ELF-1 (cell line): ENCODE measurements around the gene ADIG.
"Not testable (repeated sequence)": the region's sequence is repeated elsewhere in the genome, so short reads cannot be mapped to it uniquely, and the experiment has no call there.

Experiments used
- DNase-seq: peaks from one replicate; pipeline ENCODE4 v3.0.0-alpha.2; 2016; ENCODE audit warnings: low read depth, low spot score

The ADIG gene

GRCh38 chr20:38569747-38570525, 11.1 kb upstream of the ADIG start:
- DNase-seq, result no peak

- no peak for DNase-seq
Observed at GRCh38 chr20:38573413-38573812, 7.6 kb upstream of the ADIG start.

- no peak for DNase-seq
Observed at GRCh38 chr20:38579219-38579910, 1.6 kb upstream of the ADIG start.

DNA sequence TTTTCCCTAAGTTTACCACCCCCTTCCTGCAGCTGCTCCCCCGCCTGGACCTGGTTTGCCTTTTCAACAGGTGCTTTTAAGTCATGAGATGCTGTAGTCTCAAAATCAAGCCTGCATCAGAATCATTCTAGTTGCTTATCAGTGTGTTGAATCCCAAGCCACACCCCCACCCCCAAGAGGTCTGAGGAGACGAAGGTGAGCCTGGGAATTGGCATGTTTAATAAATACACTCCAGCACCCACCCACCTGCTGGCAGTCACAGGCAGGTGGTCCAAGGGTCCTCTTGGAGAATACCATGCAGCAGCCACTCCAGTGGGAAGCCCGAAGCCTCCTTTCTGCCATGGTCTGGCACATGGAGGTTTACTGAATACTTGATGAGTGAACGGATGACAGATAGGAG, 1.1 kb upstream of the ADIG start:
- DNase-seq, result no peak

GRCh38 chr20:38581830-38582358, 897 bp downstream of the ADIG start:
- peak; percentile 48 for DNase-seq

DNA sequence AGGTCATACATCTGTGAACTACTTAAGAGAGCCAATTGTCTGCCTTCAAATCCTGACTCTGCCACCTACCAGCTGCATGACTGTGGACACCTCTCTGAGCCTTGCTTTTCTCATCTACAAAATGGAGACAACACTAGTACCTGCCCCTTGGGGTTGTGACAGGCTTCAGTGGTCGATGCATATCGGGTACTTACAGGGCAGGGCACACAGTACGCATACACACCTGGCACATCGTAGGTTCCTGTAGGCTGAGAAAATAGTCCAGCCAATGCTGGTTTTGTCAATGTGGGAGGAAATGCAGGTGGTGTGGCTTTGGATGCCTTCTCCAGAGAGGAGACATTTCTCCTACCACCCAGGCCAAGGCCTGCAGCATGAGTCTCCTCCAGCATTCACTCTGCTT, 2.3 kb downstream of the ADIG start:
- no peak for DNase-seq

DNA sequence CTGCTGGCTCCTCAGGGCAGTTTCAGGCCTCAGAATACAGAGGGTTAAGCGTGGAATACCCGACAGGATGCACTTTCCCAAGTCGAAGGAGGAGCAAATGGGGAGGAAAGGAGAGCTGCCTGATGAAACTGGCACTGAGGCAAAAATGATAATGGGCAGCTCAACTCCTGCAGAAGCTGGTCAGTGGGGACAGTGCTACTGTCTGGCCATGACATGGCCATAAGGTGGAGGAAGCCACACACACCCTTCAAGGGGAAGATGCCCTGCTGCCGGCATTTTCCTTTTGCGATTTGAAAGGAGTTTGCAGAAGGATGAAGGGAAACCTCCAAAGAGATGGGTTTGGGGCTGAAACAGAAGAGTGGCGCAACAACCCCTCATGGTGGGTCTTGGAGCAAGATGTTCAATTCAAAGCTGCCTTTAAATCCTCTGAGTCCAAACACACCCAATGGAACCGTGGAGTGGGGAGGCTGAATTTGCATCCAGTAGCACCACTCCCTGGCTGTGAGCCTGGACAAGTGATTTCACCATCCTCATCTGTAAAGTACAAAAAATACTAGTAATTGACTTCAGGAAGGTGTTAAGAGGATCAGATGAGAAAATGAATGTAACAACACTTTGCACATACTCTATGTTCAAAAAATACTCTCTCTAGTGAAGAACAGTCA, 3.2 kb downstream of the ADIG start:
- DNase-seq, result no peak

DNA sequence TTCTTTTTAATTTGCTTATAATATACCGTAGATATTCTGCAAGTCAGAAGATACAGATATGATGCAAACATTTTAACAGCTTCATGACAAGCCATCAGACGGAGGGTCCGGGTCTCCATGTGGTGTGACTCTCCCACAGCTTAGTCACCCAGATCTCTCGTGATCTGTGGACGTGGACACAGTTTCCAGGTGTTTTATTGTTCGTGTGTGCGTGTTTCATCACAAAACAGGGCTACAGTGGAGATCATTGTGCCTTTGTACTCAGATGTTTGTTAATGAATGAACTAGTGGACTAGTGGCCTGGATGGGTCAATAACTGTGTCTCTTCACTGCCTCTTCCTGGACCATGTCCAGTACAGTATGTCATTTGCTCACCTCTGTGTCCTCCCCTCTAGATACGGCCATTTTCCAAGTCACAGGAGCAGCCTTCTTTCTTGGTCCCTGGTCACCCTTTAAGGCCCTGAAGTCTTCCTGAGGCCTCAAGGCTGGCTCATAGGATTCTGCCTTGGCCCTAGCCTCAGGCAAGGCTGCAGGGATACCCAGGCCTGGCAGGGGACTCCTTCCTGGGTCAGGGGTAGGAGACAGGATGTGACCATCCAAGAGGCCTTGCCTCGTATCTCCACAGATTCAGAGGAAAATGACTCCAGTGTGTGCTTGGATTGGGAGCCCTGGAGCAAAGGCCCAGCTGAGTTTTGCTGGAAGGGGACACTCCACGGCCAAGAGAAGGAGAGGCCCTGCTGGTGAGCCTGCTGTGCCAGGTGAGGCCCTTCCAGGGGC, 4.6 kb downstream of the ADIG start:
- DNase-seq, result no peak

DNA sequence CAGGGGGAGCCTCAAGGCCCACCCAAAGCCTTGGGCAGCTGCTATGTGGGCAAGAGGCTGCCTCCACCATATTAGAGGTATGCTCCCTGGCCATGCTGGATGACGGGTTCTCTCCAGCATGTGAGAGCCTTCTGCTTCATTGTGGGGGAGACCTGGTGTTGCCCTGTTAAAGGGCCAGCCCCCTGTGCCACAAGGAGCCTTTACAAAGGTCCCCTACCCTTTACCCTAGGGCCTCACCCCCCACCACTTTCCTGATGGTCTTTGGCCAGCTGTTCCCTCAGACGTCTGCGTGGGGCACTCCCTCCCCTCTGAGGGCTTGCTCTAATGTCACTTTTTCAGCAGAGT, 5.2 kb downstream of the ADIG start:
- no peak for DNase-seq

- DNase-seq, result no peak
Observed at GRCh38 chr20:38588303-38588702, 7.3 kb downstream of the ADIG start.

DNA sequence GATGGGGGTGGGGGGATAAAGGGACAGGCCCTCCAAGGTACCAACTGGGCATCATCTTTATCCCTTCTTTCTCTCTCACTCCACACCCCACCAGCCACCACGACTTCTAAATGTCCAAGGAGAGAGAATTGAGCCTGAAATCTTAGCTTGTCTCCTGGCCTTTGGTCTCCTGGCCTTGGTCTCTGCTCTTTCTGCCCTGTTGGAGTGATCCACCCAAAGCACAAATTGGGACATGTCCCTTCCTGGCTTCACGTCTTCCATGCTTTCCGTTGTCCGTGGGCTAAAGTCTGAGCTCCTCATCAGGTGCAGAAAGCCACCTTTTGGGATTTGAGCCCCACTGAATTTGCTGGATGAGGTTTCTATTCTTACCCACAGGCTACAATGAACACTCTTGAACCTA, 8.4 kb downstream of the ADIG start:
- no peak for DNase-seq

GRCh38 chr20:38589967-38590675, 9.1 kb downstream of the ADIG start:
- DNase-seq, result no peak

GRCh38 chr20:38590676-38591473, 9.9 kb downstream of the ADIG start:
- no peak for DNase-seq

GRCh38 chr20:38591474-38592410, 10.7 kb downstream of the ADIG start:
- no peak for DNase-seq

GRCh38 chr20:38592411-38592790, 11.4 kb downstream of the ADIG start:
- DNase-seq, result not testable (repeated sequence)

DNA sequence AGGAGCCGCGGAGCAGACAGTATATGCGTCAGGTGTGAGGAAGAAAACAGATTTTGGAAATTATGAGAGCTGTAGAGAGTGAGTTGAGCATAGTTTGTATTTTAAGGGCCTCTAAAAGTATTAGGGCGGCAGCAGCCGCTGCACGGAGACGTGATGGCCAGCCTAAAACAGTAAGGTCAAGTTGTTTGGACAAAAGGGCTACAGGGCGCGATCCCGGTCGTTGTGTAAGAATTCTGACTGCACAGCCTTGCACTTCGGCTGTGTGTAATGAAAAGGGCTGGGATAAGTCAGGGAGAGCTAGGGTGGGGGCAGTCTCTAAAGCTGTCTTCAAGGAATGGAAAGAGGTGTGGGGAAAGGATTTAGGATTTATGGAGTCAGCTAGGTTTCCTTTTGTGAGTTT, 13.3 kb downstream of the ADIG start:
- not testable (repeated sequence) for DNase-seq

DNA sequence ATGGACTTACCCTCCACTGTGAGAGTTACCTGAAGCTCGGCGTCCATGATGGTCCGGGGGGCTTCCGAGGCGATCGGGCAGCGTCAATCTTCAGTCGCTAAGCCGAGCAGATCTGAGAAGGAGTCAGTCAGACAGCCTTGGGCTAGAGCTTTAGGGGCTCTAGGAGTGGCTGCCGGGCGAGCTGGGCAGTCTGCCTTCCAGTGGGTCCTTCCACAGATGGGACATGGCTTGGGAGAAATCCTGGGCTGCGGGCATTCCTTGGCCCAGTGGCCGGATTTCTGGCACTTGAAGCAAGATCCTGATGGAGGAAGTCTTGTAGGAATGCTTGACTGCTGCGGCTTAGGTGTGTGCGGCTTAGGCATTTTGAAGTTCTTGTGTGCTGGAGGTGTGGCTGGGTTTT, 14.9 kb downstream of the ADIG start:
- DNase-seq, result not testable (repeated sequence)

DNA sequence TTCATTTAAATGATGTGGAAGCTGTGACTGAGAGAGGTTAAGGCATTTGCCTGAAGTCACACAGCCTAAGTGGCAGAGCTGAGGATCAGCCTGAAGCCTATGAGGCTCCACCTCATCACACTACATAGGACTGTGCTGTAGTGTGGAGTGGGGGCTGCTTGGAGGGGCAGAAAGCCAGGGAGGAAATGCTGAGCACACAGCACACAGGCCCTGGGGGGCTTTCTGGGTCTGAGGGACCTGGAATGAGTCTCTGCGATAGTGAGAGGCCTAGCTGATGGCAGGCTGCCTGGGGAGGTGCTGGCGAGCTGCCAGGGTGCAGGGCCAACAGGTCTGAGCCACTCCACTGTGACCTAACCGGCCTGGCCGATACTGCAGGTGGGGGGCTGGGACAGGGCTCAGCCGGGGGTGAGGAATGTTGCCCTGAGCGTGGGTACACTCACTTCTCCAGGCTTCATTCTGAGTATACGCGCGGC, 18.4 kb downstream of the ADIG start:
- peak; percentile 86 for DNase-seq

GRCh38 chr20:38600057-38600456, 19.1 kb downstream of the ADIG start:
- DNase-seq, result no peak
